Measurements from ENCODE around the gene BARX2. TPM values are rescaled to one million over a fixed set of nuclear protein-coding genes. Genes with fewer than 3 reads are reported as not detected.

The BARX2 gene
- total RNA-seq, 4 donors from 2014 or later = 0.83 TPM; not detected in 3

DNA sequence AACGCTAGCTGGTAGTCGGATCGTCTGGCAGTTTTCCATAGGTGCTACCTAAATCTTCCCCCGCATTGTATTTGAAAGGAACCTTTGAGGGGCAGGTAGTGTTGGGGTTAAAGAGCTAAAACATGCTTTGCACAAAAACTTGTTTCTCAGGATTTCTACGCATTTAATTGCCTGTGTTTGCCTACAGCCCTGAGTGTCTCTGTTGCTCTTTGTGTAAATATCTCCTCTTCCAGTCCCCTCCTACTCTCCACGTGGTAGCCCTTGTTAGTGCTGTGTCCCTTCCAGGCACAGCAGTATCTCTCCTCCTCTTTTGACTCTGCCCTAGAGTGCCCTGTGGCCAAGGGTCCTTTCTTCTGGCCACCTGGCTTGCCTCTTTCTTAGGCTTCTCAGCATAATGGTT, 81.7 kb downstream of the BARX2 start:
- no peak overlapping the region for H3K4me3 ChIP-seq

DNA sequence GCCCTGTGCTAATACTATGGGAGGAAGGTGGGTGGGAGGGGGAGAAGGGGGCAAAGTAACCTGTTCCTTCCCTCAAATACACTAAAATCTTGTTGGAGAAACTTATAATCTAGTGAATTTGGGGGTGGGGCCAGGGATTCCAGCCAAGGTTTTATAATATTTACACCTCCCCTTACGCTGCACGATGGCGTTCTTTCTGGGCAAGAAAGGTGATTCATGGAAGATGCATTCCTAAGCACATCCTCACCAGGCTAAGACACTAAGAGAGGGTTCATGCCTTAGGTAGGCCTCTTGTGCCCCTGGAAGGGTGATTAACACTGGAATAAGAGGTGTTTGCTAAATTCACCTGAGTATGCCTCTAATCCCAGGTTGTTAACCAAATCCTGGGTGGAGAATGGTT, 82.6 kb downstream of the BARX2 start:
- H3K4me3 ChIP-seq = no peak overlapping the region
- no peak overlapping the region for H3K27ac ChIP-seq
- intact Hi-C loops (cut with DNase I; ENCODE audit: low total_unique reads) = no loop called here
- DNase-seq = no peak
- no peaks in the 10 kb centered on the region for H3K27me3 ChIP-seq
- TF ChIP-seq, protein P1, sequence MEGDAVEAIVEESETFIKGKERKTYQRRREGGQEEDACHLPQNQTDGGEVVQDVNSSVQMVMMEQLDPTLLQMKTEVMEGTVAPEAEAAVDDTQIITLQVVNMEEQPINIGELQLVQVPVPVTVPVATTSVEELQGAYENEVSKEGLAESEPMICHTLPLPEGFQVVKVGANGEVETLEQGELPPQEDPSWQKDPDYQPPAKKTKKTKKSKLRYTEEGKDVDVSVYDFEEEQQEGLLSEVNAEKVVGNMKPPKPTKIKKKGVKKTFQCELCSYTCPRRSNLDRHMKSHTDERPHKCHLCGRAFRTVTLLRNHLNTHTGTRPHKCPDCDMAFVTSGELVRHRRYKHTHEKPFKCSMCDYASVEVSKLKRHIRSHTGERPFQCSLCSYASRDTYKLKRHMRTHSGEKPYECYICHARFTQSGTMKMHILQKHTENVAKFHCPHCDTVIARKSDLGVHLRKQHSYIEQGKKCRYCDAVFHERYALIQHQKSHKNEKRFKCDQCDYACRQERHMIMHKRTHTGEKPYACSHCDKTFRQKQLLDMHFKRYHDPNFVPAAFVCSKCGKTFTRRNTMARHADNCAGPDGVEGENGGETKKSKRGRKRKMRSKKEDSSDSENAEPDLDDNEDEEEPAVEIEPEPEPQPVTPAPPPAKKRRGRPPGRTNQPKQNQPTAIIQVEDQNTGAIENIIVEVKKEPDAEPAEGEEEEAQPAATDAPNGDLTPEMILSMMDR (IDR thresholded peaks at IDR 0.05) = no peak
- TF ChIP-seq POLR2A (IDR thresholded peaks at IDR 0.05) = no peak
- no peaks in the 10 kb centered on the region for H3K9me3 ChIP-seq
- H3K4me1 ChIP-seq = no peaks in the 10 kb centered on the region
- H3K36me3 ChIP-seq = no peaks in the 10 kb centered on the region

More for the DNA sequence above, 81.7 kb downstream of the BARX2 start:
- Histone ChIP-seq H3K36me3 (no peaks in the 10 kb centered on the region), H3K4me1 (no peaks in the 10 kb centered on the region), H3K9me3 (no peaks in the 10 kb centered on the region), H3K27ac (no peak overlapping the region), H3K27me3 (no peaks in the 10 kb centered on the region)
- TF ChIP-seq, protein P1 (IDR thresholded peaks at IDR 0.05) = no peak
- no peak for TF ChIP-seq POLR2A (IDR thresholded peaks at IDR 0.05)
- DNase-seq = no peak
- intact Hi-C loops (cut with DNase I; ENCODE audit: low total_unique reads) = no loop called here

DNA sequence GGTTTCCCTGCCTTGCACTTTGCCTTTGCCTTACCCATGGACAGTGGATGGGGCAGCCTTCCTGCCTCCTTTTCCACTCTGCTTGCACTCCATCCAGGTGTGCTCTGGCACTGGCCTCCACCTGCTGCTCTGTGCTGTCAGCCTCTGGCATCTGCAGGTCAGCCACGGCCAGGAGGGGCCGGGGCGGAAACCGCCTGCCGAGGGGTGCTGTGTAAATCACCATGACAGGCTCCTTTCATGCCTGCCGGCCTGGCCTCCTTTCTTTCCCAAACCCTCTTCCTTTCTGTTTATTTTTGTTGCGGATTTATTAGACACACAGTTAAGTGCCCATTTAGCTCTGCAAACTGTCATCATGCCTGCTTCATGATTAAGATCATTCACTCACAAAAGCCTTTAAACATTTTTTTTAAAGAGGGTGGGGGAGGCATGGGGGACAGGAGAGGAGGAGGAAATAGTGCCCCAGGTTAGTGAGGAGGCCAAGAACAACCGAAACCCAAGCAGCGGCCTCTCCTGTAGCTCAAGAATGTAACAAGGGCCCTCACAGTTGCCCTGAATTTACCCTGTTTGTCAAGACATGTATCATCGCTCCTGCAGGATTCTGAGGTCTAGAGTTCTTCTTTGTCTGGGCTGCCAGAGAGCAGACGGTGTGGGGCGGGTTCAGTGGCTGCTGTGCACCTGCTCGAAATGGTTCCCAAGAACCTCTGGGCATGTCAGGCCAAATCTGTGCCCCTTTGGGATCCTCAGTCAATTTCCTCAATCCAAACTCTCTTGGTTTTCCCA, 83.3 kb downstream of the BARX2 start:
- H3K4me3 ChIP-seq = no peak overlapping the region
- no peaks in the 10 kb centered on the region for H3K27me3 ChIP-seq
- H3K36me3 ChIP-seq = no peaks in the 10 kb centered on the region
- DNase-seq = no peak
- no peak for TF ChIP-seq POLR2A (IDR thresholded peaks at IDR 0.05)
- TF ChIP-seq, protein P1 (IDR thresholded peaks at IDR 0.05) = no peak
- intact Hi-C loops (cut with DNase I; ENCODE audit: low total_unique reads) = no loop called here
- H3K9me3 ChIP-seq = no peaks in the 10 kb centered on the region
- H3K27ac ChIP-seq = no peak overlapping the region
- H3K4me1 ChIP-seq = no peaks in the 10 kb centered on the region

DNA sequence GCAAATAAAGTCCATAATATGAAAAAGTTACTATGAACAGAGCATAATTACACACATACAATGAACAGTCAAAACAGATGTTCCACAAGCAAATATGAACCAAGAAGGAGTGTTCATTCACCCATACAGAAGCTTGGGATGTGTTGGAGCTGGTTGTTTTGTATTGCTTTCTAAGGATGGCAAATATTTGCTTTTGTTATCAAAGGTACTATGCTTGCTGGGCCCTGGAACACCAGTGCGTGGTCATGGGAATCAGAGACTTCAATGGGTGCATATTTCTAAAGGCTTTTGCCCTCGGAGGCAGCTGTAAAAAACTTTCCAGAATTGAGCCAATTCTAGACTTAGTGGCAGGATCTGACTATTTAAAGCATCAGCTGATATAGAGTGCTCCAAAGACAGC, 85.1 kb downstream of the BARX2 start:
- no peak overlapping the region for H3K27ac ChIP-seq
- intact Hi-C loops (cut with DNase I; ENCODE audit: low total_unique reads) = no loop called here
- no peak for DNase-seq
- TF ChIP-seq, protein P1 (IDR thresholded peaks at IDR 0.05) = no peak
- no peak for TF ChIP-seq POLR2A (IDR thresholded peaks at IDR 0.05)
- no peaks in the 10 kb centered on the region for H3K9me3 ChIP-seq
- no peaks in the 10 kb centered on the region for H3K27me3 ChIP-seq
- H3K36me3 ChIP-seq = no peaks in the 10 kb centered on the region
- no peak overlapping the region for H3K4me3 ChIP-seq
- H3K4me1 ChIP-seq = no peaks in the 10 kb centered on the region

DNA sequence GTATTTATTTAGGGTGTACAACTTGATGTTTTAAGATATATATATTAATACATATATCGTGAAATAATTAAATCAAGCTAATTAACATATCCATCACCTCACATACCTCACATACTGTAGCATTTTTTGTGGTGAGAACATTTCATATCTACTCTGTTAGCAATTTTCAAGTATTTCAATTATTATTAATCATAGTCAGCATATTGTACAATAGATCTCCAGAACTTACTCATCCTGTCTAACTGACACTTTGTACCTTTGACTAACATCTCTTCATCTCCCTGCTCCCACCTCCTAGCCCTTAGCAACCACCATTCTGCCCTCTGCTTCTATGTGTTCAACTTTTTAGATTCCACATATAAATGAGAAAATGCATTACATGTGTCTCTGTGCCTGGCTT, 108.4 kb downstream of the BARX2 start:
- no peak overlapping the region for H3K27ac ChIP-seq
- no peak for DNase-seq
- no peaks in the 10 kb centered on the region for H3K9me3 ChIP-seq
- no peak overlapping the region for H3K4me3 ChIP-seq
- TF ChIP-seq, protein P1 (IDR thresholded peaks at IDR 0.05) = no peak
- no peak for TF ChIP-seq POLR2A (IDR thresholded peaks at IDR 0.05)
- intact Hi-C loops (cut with DNase I; ENCODE audit: low total_unique reads) = no loop called here
- no peaks in the 10 kb centered on the region for H3K27me3 ChIP-seq
- no peaks in the 10 kb centered on the region for H3K4me1 ChIP-seq
- H3K36me3 ChIP-seq = no peaks in the 10 kb centered on the region

Measured in uterus (tissue), 4 donors.